ENCODE results near the gene MRPL42. TPM values are rescaled to one million over a fixed set of nuclear protein-coding genes. Genes with fewer than 3 reads are reported as not detected.
"Not testable (repeated sequence)": the region's sequence is repeated elsewhere in the genome, so short reads cannot be mapped to it uniquely, and the experiment has no call there.

Gene MRPL42
- total and polyA plus RNA-seq, 2 donors (not counting 1 experiment from before 2014, with no cell fraction given): 68.0 to 87.3 TPM

- H2AFZ ChIP-seq (ENCODE audit: low read length); H3K9me3 ChIP-seq (ENCODE audit: control insufficient read depth, insufficient read depth, low read depth, low read length); H3K27me3 ChIP-seq (ENCODE audit: control insufficient read depth, insufficient read depth, low read length); H3K4me2 ChIP-seq (ENCODE audit: extremely low read depth, insufficient read depth, low read length); DNase-seq (ENCODE audit: low read depth in 2 of 2); H3K27ac ChIP-seq (ENCODE audit: insufficient read depth, low read length); H3K4me3 ChIP-seq (replicated peaks in 1 of 4; ENCODE audit: control extremely low read depth in 1 of 4, insufficient read depth in 1 of 4, low read depth in 3 of 4, low read length in 4 of 4); H3K36me3 ChIP-seq (ENCODE audit: control insufficient read depth, insufficient read depth, low read length); H4K20me1 ChIP-seq (ENCODE audit: control insufficient read depth, extremely low read depth, insufficient read depth, low read length); H3K79me2 ChIP-seq (ENCODE audit: control insufficient read depth, insufficient read depth, low read length); H3K4me1 ChIP-seq (ENCODE audit: control insufficient read depth, extremely low read depth, insufficient read depth, low read length); H3K9ac ChIP-seq (ENCODE audit: insufficient read depth, low read length): not testable (repeated sequence)
These were observed 91.4 kb downstream of the MRPL42 start for GRCh38 chr12:93558685-93559084.

GRCh38 chr12:93563807-93564538, 96.7 kb downstream of the MRPL42 start:
- TF ChIP-seq CTCF (conservative IDR thresholded peaks at IDR 0.05 in 1 of 2, IDR thresholded peaks at IDR 0.05 in 1 of 2; ENCODE audit: low read depth in 1 of 2, low read length in 2 of 2) (peak; percentile 43 to 52), EZH2 (IDR thresholded peaks at IDR 0.05; ENCODE audit: low read length, missing control alignments) (no peak)
- no peaks in the 10 kb centered on the region for H3K4me1 ChIP-seq (ENCODE audit: control insufficient read depth, extremely low read depth, insufficient read depth, low read length)
- no peaks in the 10 kb centered on the region for H3K9me3 ChIP-seq (ENCODE audit: control insufficient read depth, insufficient read depth, low read depth, low read length)
- H3K36me3 ChIP-seq (ENCODE audit: control insufficient read depth, insufficient read depth, low read length): peaks cover 6% of the 10 kb centered on the region
- no peak overlapping the region for H3K9ac ChIP-seq (ENCODE audit: insufficient read depth, low read length)
- H3K27ac ChIP-seq (ENCODE audit: insufficient read depth, low read length): no peak overlapping the region
- no peaks in the 10 kb centered on the region for H4K20me1 ChIP-seq (ENCODE audit: control insufficient read depth, extremely low read depth, insufficient read depth, low read length)
- no peak overlapping the region for H3K4me3 ChIP-seq (replicated peaks in 1 of 4; ENCODE audit: control extremely low read depth in 1 of 4, insufficient read depth in 1 of 4, low read depth in 3 of 4, low read length in 4 of 4)
- H3K4me2 ChIP-seq (ENCODE audit: extremely low read depth, insufficient read depth, low read length): no peak overlapping the region
- no peaks in the 10 kb centered on the region for H3K27me3 ChIP-seq (ENCODE audit: control insufficient read depth, insufficient read depth, low read length)
- no peak overlapping the region for H2AFZ ChIP-seq (ENCODE audit: low read length)
- peaks cover 3% of the 10 kb centered on the region for H3K79me2 ChIP-seq (ENCODE audit: control insufficient read depth, insufficient read depth, low read length)
- peak; percentile 32 to 55 for DNase-seq (ENCODE audit: low read depth in 2 of 2)

- Histone ChIP-seq H3K4me3 (replicated peaks in 1 of 4; ENCODE audit: control extremely low read depth in 1 of 4, insufficient read depth in 1 of 4, low read depth in 3 of 4, low read length in 4 of 4) (no peak overlapping the region), H3K27ac (ENCODE audit: insufficient read depth, low read length) (no peak overlapping the region), H3K36me3 (ENCODE audit: control insufficient read depth, insufficient read depth, low read length) (peaks cover 6% of the 10 kb centered on the region), H3K4me2 (ENCODE audit: extremely low read depth, insufficient read depth, low read length) (no peak overlapping the region), H4K20me1 (ENCODE audit: control insufficient read depth, extremely low read depth, insufficient read depth, low read length) (no peaks in the 10 kb centered on the region), H2AFZ (ENCODE audit: low read length) (no peak overlapping the region), H3K9me3 (ENCODE audit: control insufficient read depth, insufficient read depth, low read depth, low read length) (no peaks in the 10 kb centered on the region), H3K4me1 (ENCODE audit: control insufficient read depth, extremely low read depth, insufficient read depth, low read length) (no peaks in the 10 kb centered on the region), H3K9ac (ENCODE audit: insufficient read depth, low read length) (no peak overlapping the region), H3K27me3 (ENCODE audit: control insufficient read depth, insufficient read depth, low read length) (no peaks in the 10 kb centered on the region), H3K79me2 (ENCODE audit: control insufficient read depth, insufficient read depth, low read length) (peaks cover 13% of the 10 kb centered on the region)
- no peak for DNase-seq (ENCODE audit: low read depth in 2 of 2)
- TF ChIP-seq EZH2 (IDR thresholded peaks at IDR 0.05; ENCODE audit: low read length, missing control alignments): no peak
These were observed 98.4 kb downstream of the MRPL42 start for GRCh38 chr12:93565760-93566159.

Other genes with a start within 250 kb of the MRPL42 start
- gene NUDT4, start 89.6 kb upstream of the MRPL42 start, total RNA-seq: 73.5 and 80.9 TPM in 2 replicates
- 56.6 and 60.3 TPM in 2 replicates for gene NUDT4, start 89.6 kb upstream of the MRPL42 start, polyA plus RNA-seq
- 82.2 and 115 TPM in 2 replicates for gene UBE2N, start 25.6 kb upstream of the MRPL42 start, total RNA-seq
- 149 and 169 TPM in 2 replicates for gene UBE2N, start 25.6 kb upstream of the MRPL42 start, polyA plus RNA-seq
- 75.5 and 105 TPM in 2 replicates for gene SOCS2, start 105.2 kb downstream of the MRPL42 start, total RNA-seq
- gene SOCS2, start 105.2 kb downstream of the MRPL42 start, polyA plus RNA-seq: 69.1 and 113 TPM in 2 replicates
- 11.8 and 21.1 TPM in 2 replicates for gene CRADD, start 209.9 kb downstream of the MRPL42 start, total RNA-seq
- gene CRADD, start 209.9 kb downstream of the MRPL42 start, polyA plus RNA-seq: 13.5 and 19.7 TPM in 2 replicates

Data from fibroblast of lung (primary cell).